Measurements from ENCODE around the gene CWC27. TPM values are rescaled to one million over a fixed set of nuclear protein-coding genes. Genes with fewer than 3 reads are reported as not detected.

The CWC27 gene
- polyA plus RNA-seq, 1 experiment, result 7.5 TPM

GRCh38 chr5:64918083-64918482 lies 149.4 kb downstream of the CWC27 start:
- no peak for DNase-seq (ENCODE audit: low read depth)
- Histone ChIP-seq H3K4me3 (ENCODE audit: low read depth, low read length) (no peak overlapping the region), H3K36me3 (ENCODE audit: control insufficient read depth, insufficient read depth, low read length) (no peaks in the 10 kb centered on the region), H3K27me3 (ENCODE audit: control insufficient read depth, insufficient read depth, low read length) (no peaks in the 10 kb centered on the region)
- CTCF ChIA-PET, result no interaction called here
- POLR2A ChIA-PET, result no interaction called here
- no peak for TF ChIP-seq CTCF (IDR thresholded peaks at IDR 0.05; ENCODE audit: insufficient read depth, low read depth, low read length)

GRCh38 chr5:64921386-64921785 lies 152.7 kb downstream of the CWC27 start:
- no peak for TF ChIP-seq CTCF (IDR thresholded peaks at IDR 0.05; ENCODE audit: insufficient read depth, low read depth, low read length)
- Histone ChIP-seq H3K27me3 (ENCODE audit: control insufficient read depth, insufficient read depth, low read length) (no peaks in the 10 kb centered on the region), H3K4me3 (ENCODE audit: low read depth, low read length) (no peak overlapping the region), H3K36me3 (ENCODE audit: control insufficient read depth, insufficient read depth, low read length) (no peaks in the 10 kb centered on the region)
- CTCF ChIA-PET, result no interaction called here
- POLR2A ChIA-PET, result no interaction called here
- no peak for DNase-seq (ENCODE audit: low read depth)

DNA sequence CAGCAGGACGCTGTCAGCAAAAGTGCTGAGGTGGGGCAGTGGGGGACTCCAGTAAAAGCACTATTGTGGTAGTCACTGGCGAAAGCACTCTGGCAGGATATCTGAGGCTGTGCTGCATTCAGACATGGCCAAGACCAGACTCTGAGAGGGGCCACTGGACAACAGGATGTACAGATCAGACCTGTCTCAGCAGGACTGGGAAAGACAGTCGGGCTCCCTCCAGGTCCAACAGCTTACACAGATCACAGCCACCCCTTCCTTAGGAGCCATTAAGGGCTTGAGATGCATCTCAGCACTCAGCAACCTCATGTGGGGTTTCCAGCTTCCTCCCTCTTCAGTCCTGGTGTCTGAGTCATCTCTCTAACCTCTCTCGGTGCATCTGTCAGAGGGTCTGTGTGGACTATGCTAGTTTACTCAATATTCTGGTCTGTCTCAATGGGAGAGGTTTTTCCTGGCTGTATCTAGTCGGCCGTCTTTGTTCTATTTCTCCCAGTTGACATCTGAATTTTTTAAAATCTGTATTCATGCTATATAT lies 154.5 kb downstream of the CWC27 start:
- CTCF ChIA-PET, result no interaction called here
- Histone ChIP-seq H3K27me3 (ENCODE audit: control insufficient read depth, insufficient read depth, low read length) (no peaks in the 10 kb centered on the region), H3K4me3 (ENCODE audit: low read depth, low read length) (no peak overlapping the region), H3K36me3 (ENCODE audit: control insufficient read depth, insufficient read depth, low read length) (no peaks in the 10 kb centered on the region)
- POLR2A ChIA-PET, result no interaction called here
- no peak for DNase-seq (ENCODE audit: low read depth)
- TF ChIP-seq CTCF (IDR thresholded peaks at IDR 0.05; ENCODE audit: insufficient read depth, low read depth, low read length), result no peak

GRCh38 chr5:64925123-64925522 lies 156.4 kb downstream of the CWC27 start:
- Histone ChIP-seq H3K27me3 (ENCODE audit: control insufficient read depth, insufficient read depth, low read length) (no peaks in the 10 kb centered on the region), H3K36me3 (ENCODE audit: control insufficient read depth, insufficient read depth, low read length) (no peaks in the 10 kb centered on the region), H3K4me3 (ENCODE audit: low read depth, low read length) (no peak overlapping the region)
- DNase-seq (ENCODE audit: low read depth), result no peak
- no peak for TF ChIP-seq CTCF (IDR thresholded peaks at IDR 0.05; ENCODE audit: insufficient read depth, low read depth, low read length)
- ChIA-PET CTCF (no interaction called here), POLR2A (no interaction called here)

DNA sequence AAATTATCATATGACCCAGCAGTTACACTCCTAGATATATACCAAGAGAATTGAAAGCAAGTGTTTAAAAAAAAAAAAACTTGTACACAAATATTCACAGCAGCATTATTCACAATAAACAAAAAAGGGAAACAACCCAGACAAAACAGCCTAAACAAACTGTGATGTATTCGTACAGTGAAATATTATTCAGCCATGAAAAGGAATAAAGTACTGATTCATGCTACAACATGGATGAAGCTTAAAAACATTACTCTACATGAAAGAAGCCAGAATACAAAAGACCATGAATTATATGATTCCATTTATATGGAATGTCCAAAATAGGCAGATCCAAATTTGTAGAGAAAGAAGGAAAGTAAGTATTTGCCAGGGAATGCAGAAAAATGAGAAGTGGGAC lies 161.1 kb downstream of the CWC27 start:
- Histone ChIP-seq H3K4me3 (ENCODE audit: low read depth, low read length) (no peak overlapping the region), H3K27me3 (ENCODE audit: control insufficient read depth, insufficient read depth, low read length) (no peaks in the 10 kb centered on the region), H3K36me3 (ENCODE audit: control insufficient read depth, insufficient read depth, low read length) (no peaks in the 10 kb centered on the region; the same call in 1 of the 2 replicates)
- no peak for TF ChIP-seq CTCF (IDR thresholded peaks at IDR 0.05; ENCODE audit: insufficient read depth, low read depth, low read length)
- ChIA-PET CTCF (interaction anchor here (0.6 kb wide), 1 partner anchor 23 kb away, joined by 5 read pairs; no protein-coding TSS in a partner anchor), POLR2A (interaction anchor here (0.7 kb wide), 1 partner anchor 9 kb away, joined by 4 read pairs; no protein-coding TSS in a partner anchor)
- DNase-seq (ENCODE audit: low read depth), result no peak

Measured in BJ (cell line).